OCI-LY1 (cell line): Measurements from ENCODE around the gene GALNT10.

ENCODE experiments used
- EZH2 ChIP-seq: fragments of 200-600 bp; sonication (generic), shearing (Covaris generic); IDR thresholded peaks from 2 replicates; pipeline ENCODE4 v1.8.0; 2017; ENCODE audit warnings: borderline replicate concordance, mixed run types, mild to moderate bottlenecking, antibody characterized with exemption, low read length, moderate library complexity, mixed read lengths
- TF ChIP-seq, protein P1 (sequence below): fragments of 200-600 bp; sonication (generic), shearing (Covaris generic); IDR thresholded peaks from 2 replicates; pipeline ENCODE4 v1.5.1; 2017; ENCODE audit warnings: mild to moderate bottlenecking, antibody characterized with exemption, low read length, moderate library complexity, mixed read lengths

DNA sequence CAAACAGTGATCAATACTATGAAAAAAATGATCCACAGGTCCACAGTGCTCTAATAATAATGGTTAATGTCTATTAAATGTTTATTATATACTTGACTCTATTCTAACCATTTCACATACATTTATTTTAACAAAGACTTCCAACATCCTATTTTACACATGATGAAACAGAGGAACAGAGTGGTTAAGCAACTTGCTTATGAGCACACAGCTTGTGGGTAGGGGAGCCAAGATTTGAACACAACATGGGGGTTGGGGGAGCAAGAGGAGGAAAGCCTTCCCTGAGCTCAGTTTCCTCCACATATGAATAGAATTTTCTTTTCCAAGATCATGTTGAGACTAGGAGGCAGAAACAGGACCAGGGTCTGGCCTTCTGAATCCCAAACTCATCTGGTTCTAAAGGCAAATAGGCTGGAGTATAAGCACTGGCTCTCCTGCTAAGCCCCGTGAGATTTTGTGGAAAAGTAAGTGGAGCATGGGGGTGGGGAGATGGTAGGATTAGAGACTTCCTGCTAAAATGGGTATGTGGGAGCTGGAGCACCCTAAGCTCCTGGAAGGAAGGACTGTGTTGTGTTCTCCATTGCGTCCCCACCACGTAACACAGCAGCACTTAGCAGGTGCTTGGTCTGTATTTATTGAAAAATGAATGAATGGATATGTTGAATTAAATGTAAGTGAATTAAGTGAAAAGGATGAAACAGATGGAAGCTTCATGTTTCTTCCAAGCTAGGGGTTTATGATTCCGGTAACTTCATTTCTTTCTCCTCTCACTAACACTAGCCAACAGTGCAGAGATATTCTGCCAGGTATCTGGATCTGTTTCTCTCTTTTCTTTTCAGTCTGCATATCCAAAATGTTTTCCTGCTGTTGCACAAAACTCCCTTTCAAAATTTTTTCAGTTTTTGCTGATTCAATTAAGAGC is 26.9 kb upstream of the GALNT10 start:
- TF ChIP-seq, protein P1, sequence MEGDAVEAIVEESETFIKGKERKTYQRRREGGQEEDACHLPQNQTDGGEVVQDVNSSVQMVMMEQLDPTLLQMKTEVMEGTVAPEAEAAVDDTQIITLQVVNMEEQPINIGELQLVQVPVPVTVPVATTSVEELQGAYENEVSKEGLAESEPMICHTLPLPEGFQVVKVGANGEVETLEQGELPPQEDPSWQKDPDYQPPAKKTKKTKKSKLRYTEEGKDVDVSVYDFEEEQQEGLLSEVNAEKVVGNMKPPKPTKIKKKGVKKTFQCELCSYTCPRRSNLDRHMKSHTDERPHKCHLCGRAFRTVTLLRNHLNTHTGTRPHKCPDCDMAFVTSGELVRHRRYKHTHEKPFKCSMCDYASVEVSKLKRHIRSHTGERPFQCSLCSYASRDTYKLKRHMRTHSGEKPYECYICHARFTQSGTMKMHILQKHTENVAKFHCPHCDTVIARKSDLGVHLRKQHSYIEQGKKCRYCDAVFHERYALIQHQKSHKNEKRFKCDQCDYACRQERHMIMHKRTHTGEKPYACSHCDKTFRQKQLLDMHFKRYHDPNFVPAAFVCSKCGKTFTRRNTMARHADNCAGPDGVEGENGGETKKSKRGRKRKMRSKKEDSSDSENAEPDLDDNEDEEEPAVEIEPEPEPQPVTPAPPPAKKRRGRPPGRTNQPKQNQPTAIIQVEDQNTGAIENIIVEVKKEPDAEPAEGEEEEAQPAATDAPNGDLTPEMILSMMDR = no peak
- TF ChIP-seq EZH2 = no peak
